IMR-90 (cell line): Measurements from ENCODE around the gene HERPUD1. TPM values are rescaled to one million over a fixed set of nuclear protein-coding genes. Genes with fewer than 3 reads are reported as not detected.

Source experiments
- ATAC-seq: fragments of 200-7000 bp; cut with Tn5 transposase; 2 replicates; pipeline ENCODE4 v1.9.1; 2020; ENCODE audit warnings: low read depth, mild to moderate bottlenecking, moderate library complexity
- BruUV-seq: library from RNA; stranded (reverse); fragments of 400-500 nt; replicated peaks from 2 replicates; lab custom pipeline; 2021; lab: Mats Ljungman, UMichigan
- CTCF ChIA-PET: fragments of 300-600 bp; formaldehyde crosslinking; extraction: SDS; loops from one replicate; lab custom pipeline; 2021; ENCODE audit warnings: antibody characterized with exemption; lab: Yijun Ruan, JAX
- POLR2A ChIA-PET: fragments of 300-600 bp; sonication (Branson Sonifier 250); formaldehyde crosslinking; loops from one replicate; lab custom pipeline; 2022; ENCODE audit warnings: antibody characterized with exemption; ENCODE audit not compliant: unreplicated experiment; lab: Charles Lee
- DNase-seq: peaks from one replicate; pipeline ENCODE4 v3.0.0; 2013
- H2AFZ ChIP-seq: replicated peaks from 2 replicates; pipeline ENCODE3; 2013; ENCODE audit warnings: low read length, mild to moderate bottlenecking; ENCODE audit not compliant: poor library complexity
- H2AK5ac ChIP-seq: 2 replicates; pipeline ENCODE4 v1.6.1; 2013; ENCODE audit warnings: low read depth, low read length, inconsistent platforms
- H2AK9ac ChIP-seq: replicated peaks from 2 replicates; pipeline ENCODE3; 2013; ENCODE audit warnings: mild to moderate bottlenecking, low read depth, low read length, moderate library complexity; ENCODE audit not compliant: poor library complexity
- H2BK120ac ChIP-seq: 2 replicates; pipeline ENCODE4 v1.6.1; 2013; ENCODE audit warnings: low read depth, low read length, inconsistent platforms
- H2BK15ac ChIP-seq: 3 replicates; pipeline ENCODE4 v1.6.1; 2013; ENCODE audit warnings: low read depth, low read length, inconsistent platforms
- H2BK20ac ChIP-seq: 2 replicates; pipeline ENCODE4 v1.6.1; 2013; ENCODE audit warnings: low read depth, mild to moderate bottlenecking, inconsistent platforms, low read length, moderate library complexity
- H2BK5ac ChIP-seq: 2 replicates; pipeline ENCODE4 v1.6.1; 2013; ENCODE audit warnings: mild to moderate bottlenecking, low read depth, low read length, inconsistent platforms; ENCODE audit not compliant: poor library complexity, severe bottlenecking
- H3K14ac ChIP-seq: replicated peaks from 2 replicates; pipeline ENCODE4 v1.6.1; 2013; ENCODE audit warnings: low read depth, low read length, inconsistent platforms
- H3K18ac ChIP-seq: 2 replicates; pipeline ENCODE4 v1.6.1; 2013; ENCODE audit warnings: low read depth, low read length, control low read depth
- H3K23ac ChIP-seq: 2 replicates; pipeline ENCODE4 v1.6.1; 2013; ENCODE audit warnings: low read depth, low read length, inconsistent platforms
- H3K27ac ChIP-seq: 2 replicates; pipeline ENCODE4 v1.5.1; 2013; ENCODE audit warnings: mild to moderate bottlenecking, control low read depth, low read length; ENCODE audit not compliant: insufficient read depth
- H3K27me3 ChIP-seq: 2 replicates; pipeline ENCODE4 v1.6.1; 2013; ENCODE audit warnings: low read length; ENCODE audit not compliant: control insufficient read depth, insufficient read depth
- H3K36me3 ChIP-seq: 2 replicates; pipeline ENCODE4 v1.6.1; 2013; ENCODE audit warnings: low read length, mixed read lengths; ENCODE audit not compliant: control insufficient read depth, insufficient read depth
- H3K4ac ChIP-seq: 2 replicates; pipeline ENCODE4 v1.6.1; 2013; ENCODE audit warnings: low read depth, low read length, inconsistent platforms
- H3K4me1 ChIP-seq: 2 replicates; pipeline ENCODE4 v1.6.1; 2013; ENCODE audit warnings: low read length, mixed read lengths; ENCODE audit not compliant: control insufficient read depth, insufficient read depth
- H3K4me2 ChIP-seq: 2 replicates; pipeline ENCODE4 v1.6.1; 2013; ENCODE audit warnings: low read depth, mild to moderate bottlenecking, control low read depth, low read length, moderate library complexity
- H3K4me3 ChIP-seq: 2 replicates; pipeline ENCODE4 v1.5.1; 2013; ENCODE audit warnings: low read depth, mild to moderate bottlenecking, control low read depth, low read length, moderate library complexity; ENCODE audit not compliant: insufficient read depth
- H3K56ac ChIP-seq: 2 replicates; pipeline ENCODE4 v1.6.1; 2013; ENCODE audit warnings: low read length, inconsistent platforms; ENCODE audit not compliant: insufficient read depth; ENCODE audit errors: extremely low read depth
- H3K79me1 ChIP-seq, 2 experiments: 2 replicates each; pipeline ENCODE4 v1.6.1; 2013; ENCODE audit warnings: low read length in 2 of 2, inconsistent platforms in 1 of 2, low read depth in 1 of 2
- H3K9ac ChIP-seq: 2 replicates; pipeline ENCODE4 v1.6.1; 2013; ENCODE audit warnings: low read depth, low read length, control low read depth
- H3K9me1 ChIP-seq: 2 replicates; pipeline ENCODE4 v1.6.1; 2013; ENCODE audit warnings: low read length, inconsistent platforms; ENCODE audit not compliant: insufficient read depth
- H3K9me3 ChIP-seq: 2 replicates; pipeline ENCODE4 v1.6.1; 2013; ENCODE audit warnings: low read length; ENCODE audit not compliant: control insufficient read depth, insufficient read depth
- H4K20me1 ChIP-seq: 2 replicates; pipeline ENCODE4 v1.6.1; 2013; ENCODE audit warnings: low read length, inconsistent platforms; ENCODE audit not compliant: insufficient read depth
- H4K5ac ChIP-seq: 2 replicates; pipeline ENCODE4 v1.6.1; 2013; ENCODE audit warnings: mild to moderate bottlenecking, low read depth, low read length, control low read depth
- H4K8ac ChIP-seq, 2 experiments: 2 replicates each; pipeline ENCODE4 v1.6.1; 2013; ENCODE audit warnings: low read depth in 2 of 2, low read length in 2 of 2, control low read depth in 1 of 2, inconsistent platforms in 1 of 2
- H4K91ac ChIP-seq: 2 replicates; pipeline ENCODE4 v1.6.1; 2013; ENCODE audit warnings: low read depth, low read length, inconsistent platforms; ENCODE audit not compliant: insufficient read depth
- CHD1 ChIP-seq: IDR thresholded peaks from 2 replicates; pipeline ENCODE4 v1.6.1; 2012; ENCODE audit warnings: low read depth, low read length, improper control_type of control experiment
- MAZ ChIP-seq: IDR thresholded peaks from 2 replicates; pipeline ENCODE4 v1.6.1; 2012; ENCODE audit warnings: low read depth, mild to moderate bottlenecking, low read length, improper control_type of control experiment, moderate library complexity, borderline replicate concordance
- RAD21 ChIP-seq: IDR thresholded peaks from 2 replicates; pipeline ENCODE4 v1.6.1; 2012; ENCODE audit warnings: low read length, improper control_type of control experiment
- RFX5 ChIP-seq: IDR thresholded peaks from 2 replicates; pipeline ENCODE4 v1.8.0; 2012; ENCODE audit warnings: low read depth, mild to moderate bottlenecking, low read length, moderate library complexity
- SMC3 ChIP-seq: fragments of 150-350 bp; IDR thresholded peaks from 2 replicates; pipeline ENCODE4 v1.6.1; 2016; ENCODE audit warnings: low read depth, mild to moderate bottlenecking, antibody characterized with exemption, low read length, moderate library complexity
- WGBS, 2 experiments: methylation state at CpG; one replicate each; pipeline versions ENCODE4 v1.1.5 to v1.1.7; 2013; ENCODE audit warnings: missing lambda C conversion rate in 2 of 2; ENCODE audit not compliant: insufficient read length in 1 of 2; ENCODE audit errors: extremely low coverage in 2 of 2; 5-methylcytosine and 5-hydroxymethylcytosine counted together
- dilution Hi-C: fragments of 300-500 bp; cut with HindIII; formaldehyde crosslinking; loops from one replicate; pipeline ENCODE4 v1.14.3; 2018; ENCODE audit warnings: low sequenced_read_pairs; ENCODE audit not compliant: unreplicated experiment
- in situ Hi-C: fragments of 300-500 bp; cut with MboI; formaldehyde crosslinking; loops from 3 replicates; pipeline ENCODE4 v1.14.3; 2019; ENCODE audit warnings: low sequenced_read_pairs, inconsistent platforms, mixed read lengths
- intact Hi-C: fragments of 100-400 bp; cut with micrococcal nuclease; formaldehyde crosslinking; loops from 2 replicates; pipeline ENCODE4 v1.10.0; 2022
- polyA plus RNA-seq, 3 experiments: library from polyadenylated mRNA; depleted of rRNA; stranded (reverse); fragments of >200 nt; gene quantifications; 2 replicates each; pipeline ENCODE4 v1.2.3, GENCODE V29; 2012; ENCODE audit warnings: low replicate concordance in 1 of 3
- total RNA-seq: library from RNA; depleted of rRNA; stranded (reverse); fragments of >200 nt; gene quantifications from 2 replicates; pipeline ENCODE4 v1.2.3, GENCODE V29; 2012
- TF ChIP-seq, protein P1 (sequence below): fragments of 150-350 bp; IDR thresholded peaks from 2 replicates; pipeline ENCODE4 v1.6.1; 2017; ENCODE audit warnings: mild to moderate bottlenecking, antibody characterized with exemption, low read length, low read depth

The HERPUD1 gene
- total and polyA plus RNA-seq, 2 of the 4 experiments (the other 2 are of a cell fraction): 130 to 148 TPM

DNA sequence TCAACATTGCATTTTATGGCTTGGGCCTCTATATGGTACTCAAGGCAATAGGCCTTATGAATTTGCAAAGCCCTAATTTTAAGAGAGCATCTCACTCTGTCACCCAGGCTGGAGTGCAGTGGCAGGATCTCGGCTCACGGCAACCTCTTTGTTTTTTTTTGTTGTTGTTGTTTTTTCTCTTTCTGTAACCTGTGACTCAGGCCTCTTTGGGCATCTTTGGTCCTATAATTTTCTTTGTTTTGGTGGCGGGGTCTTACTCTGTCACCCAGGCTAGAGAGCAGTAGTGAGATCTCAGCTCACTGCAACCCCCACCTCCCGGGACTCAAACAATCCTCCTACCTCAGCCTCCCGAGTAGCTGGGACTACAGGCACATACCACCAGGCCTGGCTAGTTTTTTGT is 21.8 kb upstream of the HERPUD1 start:
- ATAC-seq: no peak
- Histone ChIP-seq H2BK120ac (peak overlapping the region; percentile 84; the same call in 1 of the 2 replicates), H2AK9ac (no peak overlapping the region), H3K4me1 (peaks cover 23% of the 10 kb centered on the region), H2BK15ac (no peak overlapping the region), H3K27ac (no peak overlapping the region), H3K4me3 (no peak overlapping the region), H3K4ac (no peak overlapping the region), H3K9me3 (no peaks in the 10 kb centered on the region), H2AFZ (no peak overlapping the region), H3K79me1 (0 out of 4 replicates have a peak, but pooled peaks cover 0 to 3% of the 10 kb centered on the region in 2 experiments), H3K56ac (no peak overlapping the region), H3K18ac (no peak overlapping the region), H3K23ac (no peak overlapping the region), H4K8ac (peak overlapping the region in 1 of 2 experiments; percentile 49; a peak in 2 of 4 replicates), H2BK5ac (no peak overlapping the region), H2AK5ac (no peak overlapping the region), H4K5ac (no peak overlapping the region), H3K4me2 (no peak overlapping the region), H3K9me1 (peaks cover 23% of the 10 kb centered on the region), H3K36me3 (no peaks in the 10 kb centered on the region), H2BK20ac (peak overlapping the region; percentile 71; the same call in 1 of the 2 replicates), H4K20me1 (no peaks in the 10 kb centered on the region), H4K91ac (no peak overlapping the region), H3K9ac (no peak overlapping the region), H3K27me3 (no peaks in the 10 kb centered on the region; the same call in 1 of the 2 replicates), H3K14ac (no peak overlapping the region)
- CTCF ChIA-PET: interaction anchor here (0.7 kb wide), 1 partner anchor 26 kb away, joined by 3 read pairs; no protein-coding TSS in a partner anchor
- TF ChIP-seq RFX5: no peak
- TF ChIP-seq SMC3: no peak
- TF ChIP-seq MAZ: no peak
- no peak for TF ChIP-seq CHD1
- TF ChIP-seq, protein P1, sequence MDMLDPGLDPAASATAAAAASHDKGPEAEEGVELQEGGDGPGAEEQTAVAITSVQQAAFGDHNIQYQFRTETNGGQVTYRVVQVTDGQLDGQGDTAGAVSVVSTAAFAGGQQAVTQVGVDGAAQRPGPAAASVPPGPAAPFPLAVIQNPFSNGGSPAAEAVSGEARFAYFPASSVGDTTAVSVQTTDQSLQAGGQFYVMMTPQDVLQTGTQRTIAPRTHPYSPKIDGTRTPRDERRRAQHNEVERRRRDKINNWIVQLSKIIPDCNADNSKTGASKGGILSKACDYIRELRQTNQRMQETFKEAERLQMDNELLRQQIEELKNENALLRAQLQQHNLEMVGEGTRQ: no peak
- TF ChIP-seq RAD21: no peak
- dilution Hi-C loops: no loop called here
- POLR2A ChIA-PET: interaction anchor here (0.6 to 1.1 kb wide), 2 partner anchors 9 to 21 kb away, joined by 4 to 5 read pairs; no protein-coding TSS in a partner anchor
- no peak for DNase-seq
- intact Hi-C loops: no loop called here
- no TSS peak for BruUV-seq
- in situ Hi-C loops: no loop called here
- no CpG with 5 or more reads among the region's 5 CpGs for WGBS, 2 experiments
